Subcutaneous abdominal adipose tissue (tissue), 5 donors: ENCODE measurements around the gene RBM10.

Experiments used
- H3K27ac ChIP-seq: one replicate; pipeline ENCODE4 v1.7.0; 2013; ENCODE audit warnings: low read depth, mild to moderate bottlenecking, inconsistent platforms, low read length, moderate library complexity
- H3K27me3 ChIP-seq, 5 donors: one replicate each; pipeline ENCODE4 v1.7.0; 2013; ENCODE audit warnings: low read length in 5 of 5, inconsistent platforms in 1 of 5; ENCODE audit not compliant: control insufficient read depth in 5 of 5, insufficient read depth in 4 of 5
- H3K36me3 ChIP-seq, 5 donors: one replicate each; pipeline ENCODE4 v1.7.0; 2013; ENCODE audit warnings: low read length in 5 of 5; ENCODE audit not compliant: control insufficient read depth in 5 of 5, insufficient read depth in 5 of 5
- H3K4me1 ChIP-seq, 5 donors: one replicate each; pipeline ENCODE4 v1.7.0; 2013; ENCODE audit warnings: low read length in 5 of 5, mild to moderate bottlenecking in 3 of 5, moderate library complexity in 1 of 5; ENCODE audit not compliant: control insufficient read depth in 5 of 5, insufficient read depth in 5 of 5
- H3K4me3 ChIP-seq, 5 donors: one replicate each; pipeline ENCODE4 v1.7.0; 2013; ENCODE audit warnings: low read length in 5 of 5, low read depth in 1 of 5
- H3K9ac ChIP-seq, 5 donors: one replicate each; pipeline ENCODE4 v1.7.0; 2013; ENCODE audit warnings: low read length in 5 of 5, mild to moderate bottlenecking in 4 of 5, moderate library complexity in 3 of 5
- H3K9me3 ChIP-seq, 5 donors: one replicate each; pipeline ENCODE4 v1.7.0; 2013; ENCODE audit warnings: low read length in 5 of 5; ENCODE audit not compliant: control insufficient read depth in 5 of 5
- donor health status: healthy.
- donor health status: healthy.
- donor health status: healthy.
- donor health status: healthy.
- donor health status: healthy.

Gene RBM10

DNA sequence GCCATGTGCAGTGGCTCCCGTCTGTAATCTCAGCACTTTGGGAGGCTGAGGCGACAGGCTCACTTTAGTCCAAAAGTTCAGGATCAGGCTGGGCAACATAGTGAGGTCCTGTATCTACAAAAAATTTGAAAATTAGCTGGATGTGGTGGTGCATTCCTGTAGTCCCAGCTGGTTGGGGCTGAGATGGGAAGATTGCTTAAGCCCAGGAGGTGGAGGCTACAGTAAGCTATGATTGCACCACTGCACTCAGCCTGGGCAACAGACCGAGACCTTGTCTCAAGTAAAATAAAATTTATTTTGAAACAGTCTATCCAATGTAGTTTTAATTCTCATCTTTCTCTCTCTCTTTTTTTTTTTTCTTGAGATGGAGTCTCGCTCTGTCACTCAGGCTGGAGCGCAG, 21.1 kb downstream of the RBM10 start:
- H3K27ac ChIP-seq = no peak overlapping the region
- H3K9ac ChIP-seq = no peak overlapping the region
- H3K4me3 ChIP-seq = no peak overlapping the region
- peaks cover 0 to 8% (median 0%) of the 10 kb centered on the region in 5 donors for H3K9me3 ChIP-seq
- peaks cover 0 to 13% (median 9%) of the 10 kb centered on the region in 5 donors for H3K27me3 ChIP-seq
- peaks cover 2 to 24% (median 12%) of the 10 kb centered on the region in 5 donors for H3K36me3 ChIP-seq
- H3K4me1 ChIP-seq = peaks cover 0 to 9% (median 4%) of the 10 kb centered on the region in 5 donors

DNA sequence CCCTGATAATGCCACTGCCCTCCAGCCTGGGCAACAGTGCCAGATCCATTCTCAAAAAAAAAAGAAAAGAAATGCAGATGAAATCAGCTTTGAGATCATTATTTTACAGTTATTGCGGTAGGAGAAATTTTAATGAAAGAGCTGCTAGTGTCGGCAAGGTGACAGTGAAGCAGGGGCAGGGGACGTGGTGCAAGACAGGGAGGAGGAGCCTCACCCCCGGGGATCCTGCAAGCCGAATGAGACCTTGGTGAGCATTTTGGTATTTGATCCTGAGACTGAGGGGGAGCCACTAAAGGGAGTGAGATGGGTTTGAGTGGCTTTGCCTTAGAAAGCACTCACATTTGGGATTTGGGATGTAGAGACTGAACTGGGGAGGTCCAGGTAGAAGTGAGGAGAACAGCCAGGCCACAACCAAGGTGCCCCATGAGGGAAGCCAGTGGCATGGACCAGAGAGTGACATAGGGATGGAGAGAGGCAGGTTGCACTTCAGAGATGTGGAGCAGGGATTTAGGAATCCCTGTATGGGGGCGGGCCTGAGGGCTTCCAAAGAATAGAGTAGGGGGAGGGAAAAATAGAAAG, 23.6 kb downstream of the RBM10 start:
- Histone ChIP-seq H3K27me3 (peaks cover 0 to 22% (median 16%) of the 10 kb centered on the region in 5 donors), H3K4me1 (peaks cover 0 to 9% (median 4%) of the 10 kb centered on the region in 5 donors)

DNA sequence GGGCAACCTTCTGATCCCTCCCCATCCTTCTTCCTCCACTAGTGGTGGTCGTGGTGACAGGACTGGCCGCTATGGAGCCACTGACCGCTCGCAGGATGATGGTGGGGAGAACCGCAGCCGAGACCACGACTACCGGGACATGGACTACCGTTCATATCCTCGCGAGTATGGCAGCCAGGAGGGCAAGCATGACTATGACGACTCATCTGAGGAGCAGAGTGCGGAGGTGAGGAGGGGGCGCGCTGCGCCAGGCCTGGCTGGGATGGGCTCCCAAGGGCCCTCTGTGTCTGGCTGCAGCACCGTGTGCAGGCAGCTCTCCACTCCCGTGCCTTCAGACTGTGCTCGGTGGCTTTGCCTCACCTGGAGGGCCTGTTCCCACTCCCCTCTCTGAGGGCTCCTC, 24.3 kb downstream of the RBM10 start:
- Histone ChIP-seq H3K4me3 (no peak overlapping the region), H3K4me1 (peaks cover 0 to 9% (median 4%) of the 10 kb centered on the region in 5 donors), H3K9me3 (peaks cover 0 to 6% (median 0%) of the 10 kb centered on the region in 5 donors), H3K27ac (no peak overlapping the region), H3K36me3 (peaks cover 0 to 49% (median 35%) of the 10 kb centered on the region in 5 donors), H3K9ac (no peak overlapping the region), H3K27me3 (peaks cover 0 to 22% (median 18%) of the 10 kb centered on the region in 5 donors)

More for the DNA sequence above, 23.6 kb downstream of the RBM10 start:
- Histone ChIP-seq H3K9me3 (peaks cover 0 to 8% (median 0%) of the 10 kb centered on the region in 5 donors), H3K36me3 (peaks cover 0 to 44% (median 28%) of the 10 kb centered on the region in 5 donors), H3K9ac (no peak overlapping the region), H3K4me3 (no peak overlapping the region), H3K27ac (no peak overlapping the region)

DNA sequence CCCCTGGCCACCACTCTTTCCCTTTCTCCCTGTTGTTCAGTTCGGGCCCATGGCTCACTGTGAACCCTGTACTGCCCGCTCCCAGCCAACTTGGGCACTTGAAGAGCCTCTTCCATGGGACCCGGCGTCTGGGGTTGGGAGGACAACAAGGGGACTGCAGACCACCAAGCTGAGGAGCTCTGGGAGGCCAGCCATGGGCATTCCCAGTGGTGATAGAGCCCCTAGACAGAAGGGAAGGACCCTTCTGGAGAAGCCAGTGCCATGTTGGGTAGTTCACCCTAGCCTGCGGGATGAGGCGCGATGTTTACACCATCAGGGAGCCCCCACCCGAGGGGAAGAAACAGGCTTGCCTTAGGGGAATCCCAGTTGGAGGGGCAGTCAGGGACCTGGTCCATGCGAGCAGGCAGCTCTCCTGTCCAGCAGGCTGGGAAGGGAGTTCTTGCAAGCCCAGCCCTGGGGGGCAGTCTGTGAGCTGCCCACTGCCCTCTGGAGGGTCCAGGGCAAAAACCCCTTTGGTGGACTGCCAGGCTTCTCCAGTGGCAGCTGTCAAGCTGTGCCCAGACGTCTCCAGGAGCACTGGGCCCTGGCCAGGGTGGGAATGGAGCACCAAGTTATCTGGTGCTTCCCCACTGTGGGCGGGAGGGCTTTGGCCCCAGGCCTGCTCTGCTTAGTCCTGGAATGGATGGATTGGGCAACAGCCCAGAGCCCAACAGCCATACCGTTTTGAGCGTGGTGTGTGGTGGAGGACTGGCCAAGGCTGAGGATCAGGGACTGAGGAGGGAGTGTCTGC, 24.9 kb downstream of the RBM10 start:
- no peak overlapping the region for H3K4me3 ChIP-seq
- no peak overlapping the region for H3K9ac ChIP-seq
- peaks cover 0 to 9% (median 4%) of the 10 kb centered on the region in 5 donors for H3K4me1 ChIP-seq
- peaks cover 0 to 23% (median 21%) of the 10 kb centered on the region in 5 donors for H3K27me3 ChIP-seq
- H3K36me3 ChIP-seq = peaks cover 0 to 54% (median 40%) of the 10 kb centered on the region in 5 donors
- H3K9me3 ChIP-seq = no peaks in the 10 kb centered on the region
- H3K27ac ChIP-seq = no peak overlapping the region

DNA sequence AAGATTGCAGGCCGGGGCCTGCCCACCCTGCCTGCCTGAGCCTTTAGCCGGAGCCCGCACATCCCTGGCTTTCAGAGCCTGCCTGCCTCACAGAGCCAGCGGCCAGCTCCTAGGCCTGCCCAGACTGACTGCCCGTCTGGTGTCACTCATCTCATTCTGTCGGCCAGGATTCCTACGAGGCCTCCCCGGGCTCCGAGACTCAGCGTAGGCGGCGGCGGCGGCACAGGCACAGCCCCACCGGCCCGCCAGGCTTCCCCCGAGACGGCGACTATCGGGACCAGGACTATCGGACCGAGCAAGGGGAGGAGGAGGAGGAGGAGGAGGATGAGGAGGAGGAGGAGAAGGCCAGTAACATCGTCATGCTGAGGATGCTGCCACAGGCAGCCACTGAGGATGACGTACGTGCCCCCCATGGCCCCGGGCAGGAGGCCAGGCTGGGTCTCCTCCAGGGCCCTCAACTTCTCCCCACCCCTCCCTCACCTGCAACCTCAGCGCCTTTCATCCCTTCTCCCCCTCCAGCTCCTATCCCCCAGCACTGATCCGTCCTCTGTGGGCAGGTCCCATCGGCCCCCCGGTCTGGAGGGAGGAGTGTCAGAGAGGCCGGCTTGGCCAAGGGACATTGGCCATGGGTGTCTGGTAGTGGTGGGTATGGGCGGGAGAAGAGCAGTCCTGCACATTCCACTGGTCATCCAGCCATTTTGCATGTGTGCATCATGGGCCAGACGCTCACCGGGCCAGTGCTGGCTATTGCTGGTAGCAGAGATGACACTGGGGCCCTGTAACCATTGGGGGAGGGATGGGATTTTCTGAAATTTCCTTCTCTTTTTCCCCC, 26.1 kb downstream of the RBM10 start:
- Histone ChIP-seq H3K27ac (no peak overlapping the region), H3K27me3 (peaks cover 0 to 27% (median 25%) of the 10 kb centered on the region in 5 donors), H3K9ac (no peak overlapping the region), H3K4me1 (peaks cover 0 to 9% (median 4%) of the 10 kb centered on the region in 5 donors), H3K9me3 (no peaks in the 10 kb centered on the region), H3K36me3 (peaks cover 0 to 65% (median 52%) of the 10 kb centered on the region in 5 donors), H3K4me3 (no peak overlapping the region)

- Histone ChIP-seq H3K27ac (no peak overlapping the region), H3K9me3 (no peaks in the 10 kb centered on the region), H3K9ac (no peak overlapping the region), H3K27me3 (peaks cover 0 to 30% (median 28%) of the 10 kb centered on the region in 5 donors), H3K36me3 (peaks cover 0 to 74% (median 61%) of the 10 kb centered on the region in 5 donors), H3K4me3 (no peak overlapping the region), H3K4me1 (peaks cover 0 to 6% (median 4%) of the 10 kb centered on the region in 5 donors)
These were observed 27.0 kb downstream of the RBM10 start for GRCh38 chrX:47171996-47172395.

GRCh38 chrX:47172549-47172948, 27.5 kb downstream of the RBM10 start:
- Histone ChIP-seq H3K4me1 (peaks cover 0 to 6% (median 4%) of the 10 kb centered on the region in 5 donors), H3K4me3 (no peak overlapping the region), H3K27ac (no peak overlapping the region), H3K9me3 (no peaks in the 10 kb centered on the region), H3K27me3 (peaks cover 0 to 34% (median 29%) of the 10 kb centered on the region in 5 donors), H3K36me3 (peaks cover 0 to 80% (median 65%) of the 10 kb centered on the region in 5 donors), H3K9ac (no peak overlapping the region)

- H3K27me3 ChIP-seq = peaks cover 0 to 34% (median 33%) of the 10 kb centered on the region in 5 donors
- H3K9ac ChIP-seq = no peak overlapping the region
- H3K9me3 ChIP-seq = no peaks in the 10 kb centered on the region
- H3K27ac ChIP-seq = no peak overlapping the region
- peaks cover 0 to 6% (median 4%) of the 10 kb centered on the region in 5 donors for H3K4me1 ChIP-seq
- no peak overlapping the region for H3K4me3 ChIP-seq
- H3K36me3 ChIP-seq = peaks cover 0 to 86% (median 71%) of the 10 kb centered on the region in 5 donors
These were observed 28.2 kb downstream of the RBM10 start for GRCh38 chrX:47172971-47173792.

DNA sequence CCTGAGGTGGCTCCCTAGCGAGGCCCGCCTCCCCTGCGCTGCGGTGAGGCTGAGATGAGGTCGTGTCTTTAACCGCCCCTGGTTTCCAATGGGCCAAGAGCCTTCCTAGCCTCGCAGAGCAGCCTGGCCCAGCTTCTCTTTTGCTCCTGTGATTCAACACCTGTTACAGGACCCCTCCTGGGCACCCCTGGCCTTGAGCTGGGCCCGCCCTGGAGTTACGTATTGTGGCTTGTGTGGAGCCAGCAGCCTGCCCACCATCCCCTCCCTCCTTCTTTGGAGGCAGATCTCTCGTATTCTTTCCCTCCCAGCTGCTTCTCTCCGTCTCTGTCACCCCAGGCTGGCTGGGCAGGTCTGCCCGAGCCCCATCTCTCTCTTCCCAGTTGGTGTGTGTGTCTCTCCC, 29.4 kb downstream of the RBM10 start:
- H3K27me3 ChIP-seq = peaks cover 0 to 38% (median 33%) of the 10 kb centered on the region in 5 donors
- H3K27ac ChIP-seq = no peak overlapping the region
- H3K4me1 ChIP-seq = peaks cover 0 to 9% (median 4%) of the 10 kb centered on the region in 5 donors
- H3K9me3 ChIP-seq = no peaks in the 10 kb centered on the region
- no peak overlapping the region for H3K4me3 ChIP-seq
- H3K9ac ChIP-seq = no peak overlapping the region
- peaks cover 0 to 92% (median 80%) of the 10 kb centered on the region in 5 donors for H3K36me3 ChIP-seq
